NB4 (cell line): ENCODE data around the gene CDH26.

Experiments
- DNase-seq: peaks from one replicate; pipeline ENCODE4 v3.0.0; 2010; ENCODE audit warnings: low read depth
- H3K4me3 ChIP-seq: one replicate; pipeline ENCODE4 v1.5.1; 2011; ENCODE audit warnings: mild to moderate bottlenecking, low read depth, low read length, moderate library complexity
- CTCF ChIP-seq: IDR thresholded peaks from one replicate; pipeline ENCODE4 v1.5.1; 2012; ENCODE audit warnings: low read depth, low read length
- MAX ChIP-seq: IDR thresholded peaks from 2 replicates; pipeline ENCODE4 v1.6.1; 2011; ENCODE audit warnings: low read depth, low read length
- MYC ChIP-seq: IDR thresholded peaks from 2 replicates; pipeline ENCODE4 v1.6.1; 2011; ENCODE audit warnings: low read depth, low read length
- POLR2A ChIP-seq: IDR thresholded peaks from 2 replicates; pipeline ENCODE4 v1.6.1; 2011; ENCODE audit warnings: mild to moderate bottlenecking; ENCODE audit not compliant: insufficient read length; ENCODE audit errors: extremely low read depth

Gene CDH26

GRCh38 chr20:59996108-59996507, 37.9 kb downstream of the CDH26 start:
- no peak for TF ChIP-seq MAX
- no peak for TF ChIP-seq CTCF
- TF ChIP-seq POLR2A, result no peak
- TF ChIP-seq MYC, result no peak
- H3K4me3 ChIP-seq, result no peak overlapping the region
- DNase-seq, result no peak

GRCh38 chr20:59997896-59998295, 39.7 kb downstream of the CDH26 start:
- TF ChIP-seq POLR2A (no peak), MYC (no peak), CTCF (no peak), MAX (no peak)
- H3K4me3 ChIP-seq, result no peak overlapping the region
- no peak for DNase-seq

- no peak overlapping the region for H3K4me3 ChIP-seq
- DNase-seq, result no peak
- no peak for TF ChIP-seq POLR2A
- TF ChIP-seq MAX, result no peak
- no peak for TF ChIP-seq MYC
- no peak for TF ChIP-seq CTCF
Observed at GRCh38 chr20:59999502-59999901, 41.3 kb downstream of the CDH26 start.

GRCh38 chr20:60000271-60001042, 42.2 kb downstream of the CDH26 start:
- no peak for TF ChIP-seq CTCF
- no peak overlapping the region for H3K4me3 ChIP-seq
- peak; percentile 21 for DNase-seq

GRCh38 chr20:60001108-60001507, 42.9 kb downstream of the CDH26 start:
- TF ChIP-seq CTCF (no peak), POLR2A (no peak), MYC (no peak), MAX (no peak)
- H3K4me3 ChIP-seq, result no peak overlapping the region
- no peak for DNase-seq

GRCh38 chr20:60003776-60004175, 45.6 kb downstream of the CDH26 start:
- TF ChIP-seq POLR2A (no peak), MAX (no peak), MYC (no peak), CTCF (no peak)
- no peak overlapping the region for H3K4me3 ChIP-seq
- DNase-seq, result no peak
